ENCODE data around the gene BCR. TPM values are rescaled to one million over a fixed set of nuclear protein-coding genes. Genes with fewer than 3 reads are reported as not detected.

Gene BCR
- total and polyA plus RNA-seq, 2 of the 8 experiments (the other 6 are each of a cell fraction or from before 2014, with no cell fraction given) = 66.7 to 130 TPM

GRCh38 chr22:23256986-23257888 is 76.9 kb downstream of the BCR start:
- H3K79me2 ChIP-seq (ENCODE audit: control insufficient read depth in 1 of 2, insufficient read depth in 2 of 2, low read length in 2 of 2) = peaks cover 0 to 61% of the 10 kb centered on the region in 2 experiments; a peak in 3 of 4 replicates
- TF ChIP-seq JUN (IDR thresholded peaks at IDR 0.05; ENCODE audit: low read depth, low read length) (no peak), POLR2AphosphoS5 (IDR thresholded peaks at IDR 0.05; ENCODE audit: low read depth, low read length) (no peak), CTBP2 (IDR thresholded peaks at IDR 0.05; ENCODE audit: borderline replicate concordance, insufficient read depth, insufficient read length, low read length) (no peak), BCL11A (IDR thresholded peaks at IDR 0.05; ENCODE audit: low read depth in 2 of 2, low read length in 2 of 2) (no peak), KDM1A (IDR thresholded peaks at IDR 0.05; ENCODE audit: borderline replicate concordance, low read length) (no peak)
- H3K56ac ChIP-seq (replicated peaks; ENCODE audit: insufficient read length, low read depth, low read length) = no peak overlapping the region
- no peak overlapping the region for H3K14ac ChIP-seq (ENCODE audit: insufficient read length)
- no peak overlapping the region for H3K4ac ChIP-seq (replicated peaks; ENCODE audit: insufficient read length, low read depth, low read length)
- H2AK5ac ChIP-seq (ENCODE audit: low read depth, low read length) = no peak overlapping the region
- H3K9me3 ChIP-seq (ENCODE audit: insufficient read depth in 2 of 2, low read depth in 1 of 2, low read length in 1 of 2) = no peaks in the 10 kb centered on the region
- peaks cover 3 to 14% (median 7%) of the 10 kb centered on the region in 4 experiments for H3K4me1 ChIP-seq (replicated peaks in 1 of 4; ENCODE audit: control insufficient read depth in 3 of 4, insufficient read depth in 4 of 4, low read length in 3 of 4)
- POLR2A ChIA-PET (ENCODE audit: partially characterized antibody) = no interaction called here
- CTCF ChIA-PET (ENCODE audit: partially characterized antibody) = interaction anchor here (0.6 to 18.6 kb wide), 4 partner anchors 24 to 806 kb away, joined by 3 to 358 read pairs (median 4); partner anchors contain the start of gene BCR
- 89% methylated on average over 19 of the region's 19 CpGs; no CpG with 5 or more reads in 1 of the 2 experiments for WGBS, 2 experiments (ENCODE audit: extremely low coverage in 1 of 2, insufficient coverage in 1 of 2, insufficient read length in 1 of 2, insufficient replicate concordance in 2 of 2, low coverage in 1 of 2, low lambda C conversion rate in 2 of 2, missing lambda C conversion rate in 1 of 2)
- peaks cover 7 to 35% (median 24%) of the 10 kb centered on the region in 4 experiments; a peak in 6 of 8 replicates for H3K36me3 ChIP-seq (ENCODE audit: control insufficient read depth in 2 of 4, insufficient read depth in 4 of 4, low read length in 3 of 4)
- H2BK12ac ChIP-seq (ENCODE audit: low read depth, low read length) = no peak overlapping the region
- H3K4me3 ChIP-seq (ENCODE audit: extremely low read depth in 1 of 4, insufficient read depth in 2 of 4, low read depth in 3 of 4, low read length in 4 of 4) = no peak overlapping the region
- no peak overlapping the region for H4K8ac ChIP-seq (ENCODE audit: extremely low read depth, insufficient read depth, low read length)
- H3K79me1 ChIP-seq (ENCODE audit: low read depth, low read length) = peaks cover 12% of the 10 kb centered on the region
- H2BK5ac ChIP-seq (ENCODE audit: low read depth, low read length) = no peak overlapping the region
- no peaks in the 10 kb centered on the region for H3K27me3 ChIP-seq (replicated peaks in 1 of 4; ENCODE audit: control insufficient read depth in 3 of 4, extremely low read depth in 1 of 4, insufficient read depth in 3 of 4, low read length in 3 of 4)
- H2BK120ac ChIP-seq (replicated peaks; ENCODE audit: low read depth, low read length) = no peak overlapping the region
- H2AFZ ChIP-seq (ENCODE audit: low read length) = no peak overlapping the region
- no peak overlapping the region for H4K91ac ChIP-seq (replicated peaks; ENCODE audit: insufficient read length, low read length)
- no peak for FAIRE-seq
- H3K27ac ChIP-seq (ENCODE audit: low read depth, low read length) = no peak overlapping the region
- H4K20me1 ChIP-seq (replicated peaks in 1 of 2; ENCODE audit: control insufficient read depth in 1 of 2, insufficient read depth in 2 of 2, low read length in 2 of 2) = peaks cover 11 to 12% of the 10 kb centered on the region in 2 experiments
- H3K4me2 ChIP-seq (ENCODE audit: insufficient read depth in 1 of 2, low read depth in 2 of 2, low read length in 2 of 2) = no peak overlapping the region
- no peaks in the 10 kb centered on the region for H3K23me2 ChIP-seq (ENCODE audit: low read depth, low read length)
- no peak for DNase-seq (ENCODE audit: low read depth in 1 of 2, low spot score in 2 of 2)
- no peak overlapping the region for H3K23ac ChIP-seq (ENCODE audit: insufficient read length)
- no peak overlapping the region for H3K9ac ChIP-seq (replicated peaks in 1 of 4; ENCODE audit: extremely low read depth in 1 of 4, low read depth in 3 of 4, low read length in 3 of 4)
- H3K18ac ChIP-seq (ENCODE audit: extremely low read depth, low read length) = no peak overlapping the region
- no peak overlapping the region for H4K5ac ChIP-seq (ENCODE audit: insufficient read length, low read depth, low read length)
- no peak overlapping the region for H2BK15ac ChIP-seq (ENCODE audit: low read length)
- H2BK20ac ChIP-seq (ENCODE audit: low read length) = no peak overlapping the region

All from H1 (cell line).